GM10266 (cell line): Measurements from ENCODE around the gene KRT85.

Experiments used
- DNase-seq: peaks from one replicate; pipeline ENCODE4 v3.0.0; 2012; ENCODE audit errors: extremely low spot score
- TF ChIP-seq, protein P1 (sequence below): IDR thresholded peaks from 2 replicates; pipeline ENCODE4 v1.5.1; 2012; ENCODE audit warnings: mild to moderate bottlenecking, low read depth; ENCODE audit not compliant: control insufficient read depth, insufficient read depth; ENCODE audit errors: missing control alignments

KRT85 gene

GRCh38 chr12:52401526-52401925 lies 34.2 kb upstream of the KRT85 start:
- DNase-seq = no peak
- TF ChIP-seq, protein P1, sequence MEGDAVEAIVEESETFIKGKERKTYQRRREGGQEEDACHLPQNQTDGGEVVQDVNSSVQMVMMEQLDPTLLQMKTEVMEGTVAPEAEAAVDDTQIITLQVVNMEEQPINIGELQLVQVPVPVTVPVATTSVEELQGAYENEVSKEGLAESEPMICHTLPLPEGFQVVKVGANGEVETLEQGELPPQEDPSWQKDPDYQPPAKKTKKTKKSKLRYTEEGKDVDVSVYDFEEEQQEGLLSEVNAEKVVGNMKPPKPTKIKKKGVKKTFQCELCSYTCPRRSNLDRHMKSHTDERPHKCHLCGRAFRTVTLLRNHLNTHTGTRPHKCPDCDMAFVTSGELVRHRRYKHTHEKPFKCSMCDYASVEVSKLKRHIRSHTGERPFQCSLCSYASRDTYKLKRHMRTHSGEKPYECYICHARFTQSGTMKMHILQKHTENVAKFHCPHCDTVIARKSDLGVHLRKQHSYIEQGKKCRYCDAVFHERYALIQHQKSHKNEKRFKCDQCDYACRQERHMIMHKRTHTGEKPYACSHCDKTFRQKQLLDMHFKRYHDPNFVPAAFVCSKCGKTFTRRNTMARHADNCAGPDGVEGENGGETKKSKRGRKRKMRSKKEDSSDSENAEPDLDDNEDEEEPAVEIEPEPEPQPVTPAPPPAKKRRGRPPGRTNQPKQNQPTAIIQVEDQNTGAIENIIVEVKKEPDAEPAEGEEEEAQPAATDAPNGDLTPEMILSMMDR = no peak

DNA sequence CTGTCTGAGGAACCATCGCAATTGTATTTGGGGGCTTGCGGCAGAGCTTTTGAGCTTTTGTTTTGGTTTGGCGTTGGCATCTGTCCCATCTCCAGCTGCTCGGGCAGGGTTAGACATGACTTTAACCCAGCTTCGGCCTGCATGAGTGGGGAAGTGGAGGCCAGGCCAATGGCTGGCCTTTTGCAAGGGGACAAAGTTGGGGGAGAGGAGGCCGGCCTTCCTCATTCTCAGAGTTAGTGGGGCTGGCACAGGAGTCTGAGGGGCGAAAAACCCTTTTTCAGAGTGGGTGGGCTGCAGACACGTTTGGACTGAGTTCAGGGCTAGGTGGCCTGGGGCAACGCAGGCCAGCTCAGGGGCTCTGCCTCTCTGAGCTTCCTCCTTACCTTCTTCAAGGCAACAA lies 33.6 kb upstream of the KRT85 start:
- DNase-seq = no peak
- TF ChIP-seq, protein P1 = no peak

GRCh38 chr12:52399756-52400155 lies 32.5 kb upstream of the KRT85 start:
- TF ChIP-seq, protein P1 = no peak

DNA sequence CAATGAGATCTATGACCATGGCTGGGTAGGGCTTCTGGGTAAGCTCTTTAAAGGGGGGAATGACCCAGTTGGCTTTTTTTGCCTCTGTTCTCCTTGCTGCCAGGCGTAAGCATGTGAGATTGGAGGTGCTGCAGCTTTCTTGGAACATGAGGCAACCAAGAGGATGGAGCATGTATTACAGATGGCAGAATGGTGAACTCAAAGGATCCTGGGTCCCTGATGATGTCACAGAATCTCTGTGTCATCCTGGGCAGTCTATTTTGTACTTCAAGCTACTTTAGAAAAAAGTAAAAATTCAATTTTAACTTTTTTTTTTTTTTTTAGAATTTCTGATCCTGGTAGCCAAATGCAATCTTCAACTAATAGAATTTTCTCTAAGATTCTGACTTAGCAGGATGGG lies 30.9 kb upstream of the KRT85 start:
- no peak for DNase-seq

More at GRCh38 chr12:52399756-52400155, 32.5 kb upstream of the KRT85 start:
- DNase-seq = no peak

DNA sequence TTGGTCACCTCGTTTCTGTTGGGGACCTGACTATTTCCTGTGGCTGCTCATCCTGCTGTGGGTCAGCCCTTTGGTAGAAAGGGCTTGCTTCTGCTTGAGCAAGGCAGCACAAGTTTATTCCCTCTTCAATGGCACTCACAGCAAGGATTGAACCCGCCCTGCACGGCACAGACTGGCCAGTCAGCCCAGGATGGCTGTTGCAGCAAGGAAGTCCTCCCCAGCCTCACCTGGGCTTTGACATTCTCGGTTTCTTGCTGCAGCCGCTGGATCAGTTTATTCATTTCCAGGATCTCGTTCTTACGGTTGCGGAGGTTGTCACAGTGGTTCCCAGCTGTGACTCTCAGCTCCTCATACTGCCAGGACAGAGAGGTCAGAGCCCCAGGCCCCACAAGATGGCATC lies 29.4 kb upstream of the KRT85 start:
- TF ChIP-seq, protein P1 = no peak
- DNase-seq = no peak

More for the DNA sequence above, 30.9 kb upstream of the KRT85 start:
- TF ChIP-seq, protein P1 = no peak

GRCh38 chr12:52395761-52396434 lies 28.6 kb upstream of the KRT85 start:
- no peak for DNase-seq
- TF ChIP-seq, protein P1 = no peak

DNA sequence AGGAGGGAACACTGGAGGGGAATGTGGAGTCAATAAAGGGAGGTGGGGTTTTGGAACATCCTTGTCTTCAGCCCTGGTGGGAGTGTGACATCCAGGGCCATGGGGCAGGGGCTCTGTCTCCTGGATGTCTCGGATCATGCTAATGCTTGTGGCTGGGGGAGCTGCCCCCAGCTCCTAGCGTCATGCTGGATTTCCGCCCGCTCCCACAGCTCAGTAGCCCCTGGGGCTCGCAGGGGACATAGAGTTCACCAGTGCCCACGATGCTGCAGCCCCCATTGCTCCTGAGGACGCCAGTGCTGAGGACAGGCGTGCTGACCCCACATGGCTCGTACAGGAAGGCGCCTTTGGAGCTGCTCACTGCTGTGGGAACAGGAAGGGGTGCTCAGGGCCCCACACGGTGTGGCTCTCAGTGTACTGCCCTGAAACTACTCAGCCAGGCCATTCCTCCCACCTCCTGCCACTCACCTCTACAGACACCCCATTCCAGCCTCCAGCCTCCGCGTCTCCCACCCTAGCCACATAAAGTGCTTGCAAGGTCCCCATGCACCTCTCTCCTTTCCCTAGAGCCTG lies 27.6 kb upstream of the KRT85 start:
- DNase-seq = no peak
- TF ChIP-seq, protein P1 = no peak
